Daoy (cell line): ENCODE results near the gene LDLRAD3. TPM values are rescaled to one million over a fixed set of nuclear protein-coding genes. Genes with fewer than 3 reads are reported as not detected.
"Not testable (repeated sequence)": the region's sequence is repeated elsewhere in the genome, so short reads cannot be mapped to it uniquely, and the experiment has no call there.

Experiments
- DNase-seq: peaks from one replicate; pipeline ENCODE4 v3.0.0-alpha.2; 2015; ENCODE audit warnings: low read depth
- total RNA-seq: library from RNA; depleted of rRNA; stranded (reverse); fragments of >200 nt; shearing (Covaris generic); gene quantifications from 2 replicates; pipeline ENCODE4 v1.2.3, GENCODE V29; 2014

The LDLRAD3 gene
- total RNA-seq, 1 experiment from 2014 or later = 6.1 TPM

- DNase-seq = no peak
Measured at GRCh38 chr11:35995681-35996271, 51.9 kb downstream of the LDLRAD3 start.

GRCh38 chr11:35997902-35998520 is 54.1 kb downstream of the LDLRAD3 start:
- no peak for DNase-seq

- no peak for DNase-seq
Measured at GRCh38 chr11:35998634-35999033, 54.8 kb downstream of the LDLRAD3 start.

GRCh38 chr11:36000616-36001190 is 56.8 kb downstream of the LDLRAD3 start:
- DNase-seq = no peak

- DNase-seq = no peak
Measured at GRCh38 chr11:36002196-36002595, 58.3 kb downstream of the LDLRAD3 start.

GRCh38 chr11:36002796-36003195 is 58.9 kb downstream of the LDLRAD3 start:
- no peak for DNase-seq

- DNase-seq = no peak
Measured at GRCh38 chr11:36006556-36006955, 62.7 kb downstream of the LDLRAD3 start.

- peak; percentile 3 for DNase-seq
Measured at GRCh38 chr11:36007127-36007655, 63.3 kb downstream of the LDLRAD3 start.

- DNase-seq = no peak
Measured at GRCh38 chr11:36008584-36008983, 64.7 kb downstream of the LDLRAD3 start.

GRCh38 chr11:36009473-36009872 is 65.6 kb downstream of the LDLRAD3 start:
- DNase-seq = peak; percentile 44

- no peak for DNase-seq
Measured at GRCh38 chr11:36010010-36010740, 66.3 kb downstream of the LDLRAD3 start.

- DNase-seq = no peak
Measured at GRCh38 chr11:36011574-36011973, 67.7 kb downstream of the LDLRAD3 start.

- no peak for DNase-seq
Measured at GRCh38 chr11:36012455-36012854, 68.6 kb downstream of the LDLRAD3 start.

GRCh38 chr11:36012979-36013378 is 69.1 kb downstream of the LDLRAD3 start:
- no peak for DNase-seq

- not testable (repeated sequence) for DNase-seq
Measured at GRCh38 chr11:36013446-36013845, 69.6 kb downstream of the LDLRAD3 start.

GRCh38 chr11:36013950-36014897 is 70.4 kb downstream of the LDLRAD3 start:
- no peak for DNase-seq

GRCh38 chr11:36014898-36015665 is 71.2 kb downstream of the LDLRAD3 start:
- no peak for DNase-seq

GRCh38 chr11:36015799-36016198 is 71.9 kb downstream of the LDLRAD3 start:
- no peak for DNase-seq

- DNase-seq = no peak
Measured at GRCh38 chr11:36016263-36016662, 72.4 kb downstream of the LDLRAD3 start.

- no peak for DNase-seq
Measured at GRCh38 chr11:36016709-36017108, 72.8 kb downstream of the LDLRAD3 start.
